GM12865 (cell line): ENCODE data around the gene NUDT3.
A peak's percentile ranks its signal among the peaks of the same experiment; 100 is the strongest.

Experiments used
- DNase-seq: peaks from one replicate; pipeline ENCODE4 v3.0.0; 2010; ENCODE audit warnings: low read depth
- H3K4me3 ChIP-seq: 2 replicates; pipeline ENCODE4 v1.5.1; 2011; ENCODE audit warnings: mild to moderate bottlenecking, low read depth, low read length, control low read depth
- TF ChIP-seq, protein P1 (sequence below): IDR thresholded peaks from 2 replicates; pipeline ENCODE4 v1.5.1; 2011; ENCODE audit warnings: low read length, control low read depth, low read depth, inconsistent platforms; ENCODE audit not compliant: insufficient read depth; ENCODE audit errors: missing control alignments

NUDT3 gene

DNA sequence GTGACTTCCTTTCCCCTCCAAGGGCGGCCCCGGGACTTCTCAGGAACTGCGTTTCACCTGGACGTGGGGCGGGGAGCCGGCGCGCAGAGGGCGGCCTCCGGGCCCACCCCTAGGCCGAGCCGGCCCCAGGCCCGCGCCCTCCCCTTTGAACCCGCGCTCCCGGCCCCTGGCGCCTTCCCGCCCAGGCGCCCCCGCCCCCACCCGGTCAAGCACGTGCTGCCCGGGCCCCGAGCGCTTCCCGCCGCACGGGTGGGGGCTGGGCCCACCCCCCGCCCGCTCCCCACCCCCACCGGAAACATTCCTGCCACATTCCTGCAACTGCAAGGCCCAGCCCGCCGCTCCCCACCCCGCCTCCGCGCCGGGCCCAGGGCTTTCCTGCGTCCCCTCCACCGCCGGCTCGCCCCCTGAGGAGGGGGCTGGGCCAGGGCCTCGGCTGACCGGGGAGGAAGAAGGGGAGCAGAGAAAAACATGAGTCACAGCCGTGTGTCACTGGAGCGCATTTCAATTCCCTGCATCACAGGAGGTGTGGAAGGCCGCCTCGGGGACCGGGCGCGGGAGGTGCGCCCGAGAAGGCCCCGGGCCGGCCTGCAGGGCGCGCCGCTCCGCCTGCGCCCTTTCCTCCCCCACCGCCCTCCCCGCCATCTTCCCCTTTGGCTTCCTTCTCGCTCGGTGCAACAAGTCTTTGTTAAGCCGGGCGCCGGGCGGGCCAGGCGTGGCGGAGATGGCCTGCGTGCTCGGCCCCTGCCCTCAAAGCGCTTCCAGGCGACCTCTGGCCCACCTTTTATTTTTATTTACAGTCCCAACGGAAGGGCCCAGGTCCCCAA lies 156.9 kb downstream of the NUDT3 start:
- peak; percentile 75 for DNase-seq
- TF ChIP-seq, protein P1, sequence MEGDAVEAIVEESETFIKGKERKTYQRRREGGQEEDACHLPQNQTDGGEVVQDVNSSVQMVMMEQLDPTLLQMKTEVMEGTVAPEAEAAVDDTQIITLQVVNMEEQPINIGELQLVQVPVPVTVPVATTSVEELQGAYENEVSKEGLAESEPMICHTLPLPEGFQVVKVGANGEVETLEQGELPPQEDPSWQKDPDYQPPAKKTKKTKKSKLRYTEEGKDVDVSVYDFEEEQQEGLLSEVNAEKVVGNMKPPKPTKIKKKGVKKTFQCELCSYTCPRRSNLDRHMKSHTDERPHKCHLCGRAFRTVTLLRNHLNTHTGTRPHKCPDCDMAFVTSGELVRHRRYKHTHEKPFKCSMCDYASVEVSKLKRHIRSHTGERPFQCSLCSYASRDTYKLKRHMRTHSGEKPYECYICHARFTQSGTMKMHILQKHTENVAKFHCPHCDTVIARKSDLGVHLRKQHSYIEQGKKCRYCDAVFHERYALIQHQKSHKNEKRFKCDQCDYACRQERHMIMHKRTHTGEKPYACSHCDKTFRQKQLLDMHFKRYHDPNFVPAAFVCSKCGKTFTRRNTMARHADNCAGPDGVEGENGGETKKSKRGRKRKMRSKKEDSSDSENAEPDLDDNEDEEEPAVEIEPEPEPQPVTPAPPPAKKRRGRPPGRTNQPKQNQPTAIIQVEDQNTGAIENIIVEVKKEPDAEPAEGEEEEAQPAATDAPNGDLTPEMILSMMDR: peak; percentile 6
- H3K4me3 ChIP-seq: peak overlapping the region; percentile 93

DNA sequence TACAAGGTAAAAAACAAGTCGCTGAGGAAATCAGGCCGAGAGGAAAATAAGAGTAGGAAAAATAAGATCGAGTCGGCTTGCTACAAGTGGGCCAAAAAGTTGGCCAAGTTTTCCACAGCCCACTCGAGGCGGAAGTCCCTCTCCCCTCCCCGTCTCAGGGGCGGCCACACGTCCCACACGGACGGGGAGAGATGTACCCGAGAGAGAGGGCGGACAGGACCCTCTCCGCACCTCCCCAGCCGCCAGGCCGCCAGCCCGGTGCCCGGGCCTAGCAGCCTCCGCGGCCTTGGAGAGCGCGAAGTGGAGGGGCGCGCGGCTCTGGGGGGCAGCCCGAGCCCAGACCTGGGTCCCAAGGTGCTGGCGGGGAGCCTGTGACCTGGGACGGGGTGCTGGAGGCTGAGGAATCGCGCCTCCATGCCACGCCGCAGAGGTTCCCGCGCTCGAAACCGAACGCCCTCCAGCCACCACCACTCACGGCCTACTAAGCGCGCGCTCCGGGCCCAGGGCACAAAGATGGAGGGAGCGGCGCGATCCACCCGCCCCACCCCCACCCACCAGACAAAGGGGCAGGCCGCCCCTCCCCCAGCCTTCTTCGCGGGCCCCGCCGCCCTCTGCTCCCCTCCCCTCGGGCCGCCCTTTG lies 157.7 kb downstream of the NUDT3 start:
- no peak for DNase-seq
- H3K4me3 ChIP-seq: no peak overlapping the region; the same call in 1 of the 2 replicates
- TF ChIP-seq, protein P1: no peak

DNA sequence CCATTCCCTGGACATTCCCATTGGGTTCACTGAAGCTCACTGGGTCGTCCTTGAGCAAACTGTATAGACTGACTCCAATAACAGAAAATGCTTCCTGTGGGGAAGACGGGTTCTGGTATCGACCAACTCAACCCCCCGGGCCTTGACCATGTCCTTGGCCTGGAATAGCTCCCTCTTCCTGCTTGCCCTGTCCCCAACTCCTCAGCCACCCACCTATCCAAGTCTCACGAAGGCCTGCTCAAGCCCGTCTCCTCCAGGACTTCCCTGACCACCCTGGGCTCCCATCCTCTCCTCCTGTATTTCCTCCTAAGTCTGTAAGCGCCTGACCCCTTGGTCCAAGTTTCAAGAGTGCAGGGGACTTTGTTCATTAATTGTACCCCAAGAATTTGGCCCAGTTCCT lies 158.6 kb downstream of the NUDT3 start:
- H3K4me3 ChIP-seq: no peak overlapping the region
- no peak for DNase-seq
- TF ChIP-seq, protein P1: no peak

DNA sequence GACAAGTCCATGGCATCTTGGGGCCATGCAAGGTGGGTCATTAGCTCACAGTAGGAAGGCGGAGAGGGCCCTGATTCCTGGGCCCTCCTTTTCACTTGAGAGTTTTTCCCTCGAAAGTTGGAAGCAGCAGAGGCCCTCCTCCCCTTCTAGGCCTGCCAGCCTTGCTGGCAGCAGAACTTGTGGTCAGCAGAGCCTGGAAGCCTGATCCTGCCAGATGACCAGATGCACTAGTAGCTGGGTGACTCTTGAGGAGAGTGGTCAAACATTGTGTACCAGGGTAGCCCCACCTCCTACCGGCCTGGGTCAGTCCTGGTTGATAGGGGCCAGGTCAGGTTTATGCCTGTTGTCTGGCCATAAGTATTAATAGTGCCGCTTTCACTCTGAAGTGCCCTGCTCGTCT lies 159.6 kb downstream of the NUDT3 start:
- TF ChIP-seq, protein P1: no peak
- no peak overlapping the region for H3K4me3 ChIP-seq
- no peak for DNase-seq

DNA sequence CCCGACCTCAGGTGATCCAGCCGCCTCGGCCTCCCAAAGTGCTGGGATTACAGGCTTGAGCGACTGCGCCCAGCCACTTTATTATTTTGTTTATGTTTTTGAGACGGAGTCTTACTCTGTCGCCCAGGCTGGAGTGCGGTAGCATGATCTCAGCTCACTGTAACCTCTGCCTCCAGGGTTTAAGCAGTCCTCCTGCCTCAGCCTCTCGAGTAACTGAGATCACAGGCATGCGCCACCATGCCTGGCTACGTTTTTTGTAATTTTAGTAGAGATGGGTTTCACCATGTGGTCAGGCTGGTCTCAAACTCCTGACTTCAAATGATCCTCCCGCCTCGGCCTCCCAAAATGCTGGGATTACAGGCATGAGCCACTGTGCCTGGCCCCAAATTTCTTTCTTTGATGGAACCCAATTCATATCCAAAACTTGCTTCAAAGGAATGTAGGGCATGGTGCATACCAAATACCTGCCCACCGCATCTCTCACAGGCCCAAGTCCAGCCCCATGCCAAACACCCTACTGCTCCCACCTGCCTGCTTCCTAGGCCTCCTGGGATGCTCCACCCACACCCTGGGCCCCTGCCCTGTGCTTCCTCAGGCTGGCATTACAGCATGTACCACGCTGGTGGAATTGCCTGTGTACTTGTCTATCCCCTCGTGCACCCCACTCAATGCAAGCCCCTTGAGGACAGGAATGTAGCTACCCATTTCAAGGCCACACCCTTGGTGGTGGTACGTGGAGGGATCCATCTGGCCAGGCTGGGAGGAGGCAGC lies 160.7 kb downstream of the NUDT3 start:
- TF ChIP-seq, protein P1: no peak
- DNase-seq: no peak
- no peak overlapping the region for H3K4me3 ChIP-seq

DNA sequence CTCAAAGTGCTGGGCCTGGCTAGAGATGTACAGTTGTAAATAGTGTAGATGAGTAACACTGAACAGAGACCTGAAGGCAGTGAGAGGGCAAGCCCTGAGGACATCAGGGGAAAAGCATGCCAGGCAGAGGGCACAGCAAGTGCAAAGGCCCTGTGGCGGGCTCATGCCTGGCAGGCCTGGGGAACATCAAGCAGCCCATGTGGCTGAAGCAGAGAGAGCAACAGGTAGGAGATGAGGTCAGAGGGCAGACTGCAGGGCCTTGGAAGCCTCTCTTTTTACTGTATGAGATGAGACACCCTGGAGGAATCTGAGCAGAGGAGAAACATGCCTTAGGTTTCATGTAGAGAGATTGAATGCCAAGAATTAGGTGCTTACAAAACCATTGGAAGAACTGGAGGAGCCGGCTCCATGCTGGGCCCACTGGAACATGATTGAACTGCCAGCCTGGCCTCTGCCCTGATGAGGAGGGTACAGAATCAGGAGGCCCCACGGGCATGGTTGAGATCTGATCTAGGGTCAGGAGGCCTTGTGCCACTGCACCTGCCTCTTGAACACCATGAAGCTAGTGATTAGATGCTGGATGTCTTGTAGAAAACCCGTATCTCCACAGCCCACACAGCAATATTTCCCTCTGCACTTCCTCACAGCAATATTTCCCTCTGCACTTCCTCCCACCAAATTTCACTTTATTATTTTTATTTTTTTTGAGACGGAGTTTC lies 161.7 kb downstream of the NUDT3 start:
- TF ChIP-seq, protein P1: no peak
- no peak overlapping the region for H3K4me3 ChIP-seq
- no peak for DNase-seq
